G401 (cell line): ENCODE data around the gene KCNMA1. TPM values are rescaled to one million over a fixed set of nuclear protein-coding genes. Genes with fewer than 3 reads are reported as not detected.

Source experiments
- DNase-seq: peaks from one replicate; pipeline ENCODE4 v3.0.0-alpha.2; 2015; ENCODE audit warnings: low spot score
- in situ Hi-C: cut with HindIII; loops from 2 replicates; pipeline ENCODE4 v1.10.0; 2016; ENCODE audit warnings: low sequenced_read_pairs, mixed read lengths
- total RNA-seq: library from RNA; depleted of rRNA; stranded (reverse); fragments of >200 nt; shearing (Covaris generic); gene quantifications from 2 replicates; pipeline ENCODE4 v1.2.3, GENCODE V29; 2014

KCNMA1 gene
- total RNA-seq, 1 experiment from 2014 or later: 0.81 TPM

DNA sequence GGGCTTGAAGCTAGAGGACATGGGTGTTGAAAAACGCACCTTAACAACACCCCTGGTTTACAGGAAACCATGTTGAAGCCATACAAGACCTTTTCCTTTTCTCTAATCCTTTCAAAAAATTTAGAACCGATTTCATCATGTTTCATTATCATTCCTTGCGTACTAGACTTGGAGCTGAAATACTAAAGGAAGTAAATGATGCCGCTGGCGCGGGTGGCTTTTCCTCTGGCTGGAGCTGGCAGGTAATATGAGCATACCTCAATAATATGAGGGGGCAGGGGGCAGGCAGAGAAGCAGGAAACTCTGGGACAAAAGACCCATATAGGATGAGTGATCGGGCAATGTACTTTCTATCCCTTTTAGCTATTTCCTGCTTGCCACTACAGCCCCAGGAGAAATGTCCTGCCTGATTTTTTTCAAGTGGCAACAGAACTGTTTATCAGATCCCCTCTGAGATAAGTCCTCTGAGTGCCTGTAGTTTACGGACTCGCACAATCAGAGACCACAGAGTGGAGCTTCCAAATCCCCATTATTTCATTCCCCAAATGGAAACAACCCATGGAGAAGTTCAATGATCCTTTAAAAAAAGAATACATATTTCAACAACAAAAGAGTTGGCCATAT lies 450.1 kb downstream of the KCNMA1 start:
- in situ Hi-C loops: no loop called here
- no peak for DNase-seq

- no peak for DNase-seq
- in situ Hi-C loops: no loop called here
These were observed 450.7 kb downstream of the KCNMA1 start for GRCh38 chr10:77186936-77187335.

DNA sequence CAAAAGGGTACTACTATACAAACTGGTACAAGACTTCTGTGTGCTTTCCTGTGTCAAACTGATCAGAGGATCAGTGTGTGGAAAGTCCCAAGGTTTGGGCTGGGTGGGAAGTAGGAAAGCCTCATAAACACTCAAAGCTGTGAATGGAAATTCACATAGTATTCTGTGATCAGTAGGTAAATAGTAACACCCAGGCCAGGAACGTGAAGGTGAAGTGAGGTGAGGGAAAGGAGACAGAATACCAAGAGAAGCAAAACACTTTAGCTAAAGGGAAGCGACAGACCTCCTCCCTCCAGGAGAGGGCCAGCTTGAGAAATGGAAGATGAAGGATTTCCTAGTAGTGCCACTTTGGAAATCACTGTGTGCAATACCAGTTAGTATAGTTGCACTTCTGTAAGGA lies 451.9 kb downstream of the KCNMA1 start:
- in situ Hi-C loops: no loop called here
- no peak for DNase-seq

DNA sequence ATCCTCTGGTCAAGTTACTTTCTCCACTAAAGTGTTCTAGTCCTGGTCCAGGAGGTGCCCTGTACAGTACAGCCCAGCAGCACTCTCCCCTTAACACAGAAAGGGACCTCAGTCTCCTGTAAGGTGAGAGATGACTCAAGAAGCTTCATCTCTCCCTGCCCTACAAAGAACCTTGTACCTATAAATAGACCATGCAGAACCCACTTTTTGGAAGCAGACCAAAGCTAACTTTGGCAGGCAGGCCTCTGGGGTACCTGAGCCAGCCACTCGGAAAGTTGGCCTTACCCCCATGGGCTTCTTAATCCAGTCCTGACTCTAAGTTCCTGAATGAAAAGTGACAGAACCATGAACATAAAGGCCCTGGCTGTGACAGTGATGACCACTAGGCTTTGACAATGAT lies 454.8 kb downstream of the KCNMA1 start:
- in situ Hi-C loops: no loop called here
- no peak for DNase-seq

DNA sequence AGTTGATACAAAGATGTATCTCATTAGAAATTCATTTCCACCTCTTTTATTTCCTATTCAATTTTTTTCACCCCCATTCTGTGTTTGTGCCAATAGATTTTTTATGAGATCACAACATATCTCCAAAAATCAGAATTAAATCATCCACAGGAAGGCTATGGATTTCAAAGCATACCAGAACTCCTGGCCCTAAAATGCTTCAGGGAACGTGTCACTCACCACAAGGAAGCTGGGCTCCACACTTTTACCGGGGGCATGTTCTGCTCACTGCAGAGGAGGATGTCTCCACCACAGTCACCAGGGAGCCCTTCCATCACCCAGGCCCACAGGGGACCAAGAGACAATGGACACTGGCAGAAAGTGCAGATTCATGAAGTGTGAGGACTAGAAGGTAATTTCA lies 456.8 kb downstream of the KCNMA1 start:
- in situ Hi-C loops: no loop called here
- DNase-seq: no peak

DNA sequence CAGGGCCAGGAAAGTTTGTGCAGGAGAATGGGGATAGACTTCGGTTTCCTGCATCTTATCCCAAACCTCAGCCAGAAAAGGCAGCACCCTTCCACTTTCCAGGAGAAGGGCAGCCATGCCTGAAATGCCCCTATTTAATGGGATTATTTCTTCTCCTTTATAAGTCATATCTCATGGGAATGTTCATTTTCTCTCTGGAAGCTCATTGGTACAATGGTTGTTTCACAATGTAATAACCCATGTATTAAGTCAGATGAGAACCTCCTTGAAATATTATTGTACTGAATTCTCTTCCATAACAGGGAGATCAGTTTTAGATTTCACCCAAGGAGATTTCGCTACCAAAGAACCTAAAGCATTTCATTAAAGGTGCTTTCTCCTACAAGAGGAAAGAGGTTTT lies 457.5 kb downstream of the KCNMA1 start:
- no peak for DNase-seq
- in situ Hi-C loops: no loop called here

DNA sequence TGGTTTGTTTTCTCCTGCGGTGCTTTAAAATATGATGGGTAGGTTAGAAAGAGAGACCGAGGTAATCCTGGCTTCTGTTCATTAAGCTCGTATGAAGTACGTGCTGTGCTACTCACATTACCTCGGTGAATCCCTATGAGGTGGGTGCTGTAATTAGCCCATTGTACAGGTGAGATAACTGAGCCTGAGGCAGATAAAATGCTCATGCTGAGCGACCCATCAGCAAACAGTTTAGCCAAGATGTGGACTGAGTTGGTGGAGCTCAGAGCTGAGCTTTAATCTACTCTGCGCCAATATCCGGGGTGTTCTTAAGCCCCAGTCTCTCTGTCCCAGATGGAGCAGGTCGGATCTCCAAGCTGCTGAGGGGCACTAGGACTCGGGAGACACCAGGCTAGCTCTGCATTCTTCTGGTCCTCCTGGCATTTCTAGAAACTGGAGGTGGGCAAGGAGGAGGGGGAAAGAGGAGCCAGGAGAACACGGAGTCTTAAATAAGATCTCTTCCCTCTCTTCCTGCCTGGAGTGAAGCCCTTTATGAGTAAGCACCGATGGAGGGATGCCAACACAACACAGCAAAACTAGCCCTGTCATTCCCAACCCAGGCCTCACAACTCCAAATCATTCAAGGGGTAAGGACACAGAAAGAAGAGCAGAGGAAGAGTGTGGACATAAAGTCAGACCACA lies 458.5 kb downstream of the KCNMA1 start:
- in situ Hi-C loops: no loop called here
- no peak for DNase-seq

DNA sequence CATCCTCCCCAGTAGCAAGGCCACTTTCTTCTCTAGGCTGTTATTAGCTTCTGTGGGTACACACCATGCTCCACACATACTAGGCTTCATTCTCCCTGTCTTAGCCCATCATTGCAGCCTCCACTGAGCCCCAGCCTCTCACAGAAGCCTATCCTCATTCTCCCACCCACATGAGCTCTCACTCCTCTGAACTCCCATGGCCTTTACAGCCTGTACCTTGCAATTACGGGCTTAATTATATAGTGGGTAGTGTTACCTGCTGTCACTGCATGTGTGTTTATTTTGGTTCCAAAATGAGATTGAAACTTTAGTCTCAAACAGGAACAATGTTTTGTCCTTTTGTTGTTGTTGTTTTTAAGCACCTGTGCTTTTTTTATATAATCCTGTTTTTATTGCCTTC lies 460.0 kb downstream of the KCNMA1 start:
- in situ Hi-C loops: no loop called here
- DNase-seq: no peak

- in situ Hi-C loops: no loop called here
- DNase-seq: no peak
These were observed 460.4 kb downstream of the KCNMA1 start for GRCh38 chr10:77177161-77177560.

- in situ Hi-C loops: no loop called here
- no peak for DNase-seq
These were observed 461.4 kb downstream of the KCNMA1 start for GRCh38 chr10:77176232-77176631.

GRCh38 chr10:77175631-77176222 lies 461.9 kb downstream of the KCNMA1 start:
- in situ Hi-C loops: no loop called here
- DNase-seq: no peak

GRCh38 chr10:77173615-77174461 lies 463.8 kb downstream of the KCNMA1 start:
- peak; percentile 75 for DNase-seq
- in situ Hi-C loops: loop anchor here (25.0 kb wide), 1 partner anchor 463 kb away; the partner anchor contains the start of gene KCNMA1

DNA sequence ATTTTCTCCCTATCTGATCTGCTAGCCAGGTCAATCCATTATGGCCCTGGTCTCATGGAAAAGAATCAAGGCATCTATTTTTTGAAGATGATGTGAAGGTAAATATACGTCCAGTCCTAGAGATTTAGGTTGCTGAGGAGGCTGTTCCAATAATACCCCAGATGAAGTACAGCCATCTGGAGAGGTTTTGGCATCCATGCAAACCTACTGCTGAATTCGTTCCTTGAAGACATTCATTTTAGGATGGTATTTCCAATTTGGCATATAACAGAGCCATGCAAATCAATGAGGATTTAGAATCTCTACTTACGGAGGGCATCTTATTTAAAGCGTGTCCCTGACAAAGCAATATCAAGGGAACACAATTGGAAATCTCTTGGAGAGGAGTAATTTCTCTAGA lies 465.5 kb downstream of the KCNMA1 start:
- DNase-seq: no peak
- in situ Hi-C loops: loop anchor here (25.0 kb wide), 1 partner anchor 465 kb away; the partner anchor contains the start of gene KCNMA1

DNA sequence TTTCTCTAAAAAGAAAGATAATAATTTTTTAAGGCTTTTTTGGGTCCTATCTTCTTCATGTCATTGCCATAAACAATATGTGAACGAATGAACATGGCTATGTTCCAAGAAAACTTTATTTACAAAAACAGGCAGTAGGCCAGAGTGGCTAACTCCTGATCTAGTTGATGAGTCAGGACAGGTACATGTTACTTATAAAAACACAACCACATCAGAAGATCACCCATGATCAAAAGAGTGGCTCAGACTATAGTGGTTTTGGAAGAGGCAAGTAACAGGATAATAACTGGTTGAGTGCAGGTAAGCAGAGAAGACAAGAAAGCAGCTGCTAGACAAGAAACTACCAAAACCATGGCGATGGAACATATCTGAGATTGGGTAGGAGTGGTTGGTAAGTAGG lies 468.7 kb downstream of the KCNMA1 start:
- in situ Hi-C loops: loop anchor here (25.0 kb wide), 1 partner anchor 468 kb away; the partner anchor contains the start of gene KCNMA1
- DNase-seq: no peak

DNA sequence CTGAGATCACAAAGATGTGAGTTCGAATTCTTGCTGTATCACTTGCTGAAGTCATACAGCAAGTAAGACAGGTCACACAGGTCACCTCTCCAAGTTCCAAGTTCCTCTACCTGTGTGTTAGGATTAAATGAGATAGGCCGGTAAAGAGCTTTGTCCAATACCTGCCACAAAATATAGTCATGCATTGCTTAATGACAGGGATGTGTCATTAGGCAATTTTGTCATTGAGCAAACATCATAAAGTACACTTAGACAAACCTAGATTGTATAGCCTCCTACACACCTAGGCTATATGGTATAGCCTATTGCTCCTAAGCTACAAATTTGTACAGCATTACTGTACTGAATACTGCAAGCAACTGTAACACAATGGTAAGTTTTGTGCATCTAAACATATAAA lies 469.4 kb downstream of the KCNMA1 start:
- DNase-seq: no peak
- in situ Hi-C loops: loop anchor here (25.0 kb wide), 1 partner anchor 469 kb away; the partner anchor contains the start of gene KCNMA1

DNA sequence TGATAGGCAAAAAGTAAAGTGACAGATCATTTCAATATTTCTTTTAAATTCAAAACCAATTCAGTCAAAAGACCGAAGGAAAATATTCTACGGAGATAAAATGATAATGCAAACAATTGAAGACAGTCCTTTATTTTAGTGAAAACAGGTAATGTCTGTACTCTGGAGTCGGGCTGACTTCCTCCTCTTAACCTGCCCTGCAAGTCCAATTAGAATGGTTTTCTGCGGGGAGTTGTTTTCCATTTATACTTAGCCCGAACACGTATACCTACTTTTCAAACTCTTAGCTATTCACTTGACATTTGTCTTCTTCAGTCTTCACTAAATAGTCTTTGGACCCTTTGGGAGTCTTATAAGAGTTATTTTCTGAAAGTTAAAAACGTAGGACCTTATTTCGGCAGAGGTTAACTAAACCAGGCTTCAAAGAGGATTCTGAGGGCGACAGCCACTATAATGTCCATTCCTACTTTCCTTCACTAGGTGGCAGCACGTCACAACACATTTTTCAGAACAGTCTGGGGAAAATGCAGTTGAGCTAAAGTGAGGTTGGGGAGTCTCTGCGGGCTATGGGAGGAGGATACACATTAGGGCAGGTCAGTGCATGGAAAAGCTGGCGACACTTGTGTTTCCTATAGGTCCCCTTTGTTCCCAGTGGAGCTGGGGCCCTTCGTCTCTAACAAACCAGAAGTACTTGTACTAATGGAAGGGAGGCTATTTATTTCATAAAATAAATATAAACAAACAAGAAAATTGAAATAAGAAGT lies 472.0 kb downstream of the KCNMA1 start:
- in situ Hi-C loops: loop anchor here (25.0 kb wide), 1 partner anchor 472 kb away; the partner anchor contains the start of gene KCNMA1
- DNase-seq: peak; percentile 68

GRCh38 chr10:77164616-77165311 lies 472.8 kb downstream of the KCNMA1 start:
- DNase-seq: no peak
- in situ Hi-C loops: loop anchor here (25.0 kb wide), 1 partner anchor 473 kb away; the partner anchor contains the start of gene KCNMA1
